GM20431 (cell line): ENCODE measurements around the gene ORC2.
"Not testable (repeated sequence)": the region's sequence is repeated elsewhere in the genome, so short reads cannot be mapped to it uniquely, and the experiment has no call there.

Experiments
- in situ Hi-C: fragments of 300-500 bp; cut with MseI, MboI; formaldehyde crosslinking; loops from one replicate; pipeline ENCODE4 v1.15.0; 2020; ENCODE audit warnings: low sequenced_read_pairs; ENCODE audit not compliant: unreplicated experiment

Gene ORC2

DNA sequence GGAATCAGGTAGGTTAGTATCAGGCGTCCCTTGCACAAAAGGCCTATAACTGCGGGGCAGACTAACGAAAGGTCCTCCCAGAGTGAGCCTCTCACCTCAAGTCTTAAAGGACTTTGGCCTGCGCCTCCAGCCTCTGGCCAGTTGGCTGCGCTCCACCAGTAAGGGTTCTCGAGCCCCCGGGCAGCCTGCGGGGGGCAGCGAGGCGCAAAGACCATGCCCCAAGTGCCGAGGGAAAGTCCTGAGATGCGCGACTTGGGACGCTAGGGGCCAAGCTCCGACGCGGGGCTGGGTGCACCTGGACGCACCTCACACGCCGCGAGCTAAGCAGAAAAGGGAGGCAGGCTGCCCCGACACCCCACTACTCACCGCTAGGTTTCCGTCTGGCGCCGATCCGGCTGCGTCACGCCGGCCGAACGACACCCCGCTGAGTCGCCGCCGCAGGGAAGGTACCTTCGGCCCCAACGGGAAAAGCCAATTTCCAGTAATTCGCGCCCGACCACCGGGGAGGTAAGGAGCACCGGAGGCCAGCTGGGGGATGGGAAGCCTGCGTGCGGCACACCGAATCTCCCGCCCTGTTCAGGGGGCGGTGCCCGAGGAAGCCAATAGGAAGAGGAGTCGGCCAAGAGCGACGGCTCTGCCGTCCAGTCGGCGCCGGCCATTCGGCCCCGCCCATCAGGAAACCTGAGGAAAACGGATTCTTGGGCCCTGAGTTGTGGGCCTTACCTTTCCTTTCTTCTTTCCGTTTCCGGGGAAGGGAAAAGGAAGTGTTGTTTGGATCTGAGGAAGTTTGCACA lies at the start of gene ORC2:
Gene ORC2, minus strand, starts transcription at position 537 of the 794 bp plus-strand sequence. CDS start 5,537 bp downstream, outside the sequence.
- in situ Hi-C loops, result no loop called here

DNA sequence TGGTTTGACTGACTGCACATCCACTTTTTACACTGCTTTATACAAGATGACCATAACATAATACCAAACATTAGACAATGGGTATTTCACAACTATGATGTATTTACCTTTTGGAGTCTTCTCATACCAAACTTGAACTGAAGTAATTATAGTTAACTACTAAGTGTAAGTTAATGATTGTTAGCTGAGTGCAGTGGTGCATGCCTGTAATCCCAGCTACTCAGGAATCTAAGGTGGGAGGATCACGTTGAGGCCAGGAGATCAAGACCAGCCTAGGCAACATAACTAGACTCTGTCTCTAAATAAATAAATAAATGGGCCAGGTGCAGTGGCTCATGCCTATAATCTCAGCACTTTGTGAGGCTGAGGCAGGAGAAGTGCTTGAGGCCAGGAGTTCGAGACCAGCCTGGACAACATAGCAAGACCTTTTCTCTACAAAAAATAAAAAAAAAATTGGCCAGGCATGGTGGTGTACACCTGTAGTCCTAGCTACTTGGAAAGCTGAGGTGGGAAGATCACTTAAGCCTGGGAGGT lies 44.9 kb upstream of the ORC2 start:
- in situ Hi-C loops, result no loop called here

DNA sequence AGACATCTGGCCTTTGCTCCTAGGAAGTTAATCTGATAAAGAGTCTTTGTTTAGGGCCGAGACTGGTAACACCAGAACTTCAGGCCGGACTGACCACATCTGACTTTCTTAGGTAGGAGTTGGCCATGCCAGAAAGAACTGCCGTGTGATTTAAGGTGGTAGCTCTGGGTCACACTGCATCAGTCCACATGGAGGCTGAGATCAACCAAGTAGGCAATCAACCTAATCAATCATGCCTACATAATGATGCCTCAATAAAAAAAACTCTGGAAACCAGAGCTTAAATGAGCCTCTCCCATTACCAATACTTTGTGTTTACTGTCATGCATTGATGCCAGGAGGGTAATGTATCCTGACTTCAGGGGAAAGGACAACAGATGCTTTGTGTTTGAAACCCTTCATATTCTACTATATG lies 44.1 kb upstream of the ORC2 start:
- in situ Hi-C loops, result no loop called here

DNA sequence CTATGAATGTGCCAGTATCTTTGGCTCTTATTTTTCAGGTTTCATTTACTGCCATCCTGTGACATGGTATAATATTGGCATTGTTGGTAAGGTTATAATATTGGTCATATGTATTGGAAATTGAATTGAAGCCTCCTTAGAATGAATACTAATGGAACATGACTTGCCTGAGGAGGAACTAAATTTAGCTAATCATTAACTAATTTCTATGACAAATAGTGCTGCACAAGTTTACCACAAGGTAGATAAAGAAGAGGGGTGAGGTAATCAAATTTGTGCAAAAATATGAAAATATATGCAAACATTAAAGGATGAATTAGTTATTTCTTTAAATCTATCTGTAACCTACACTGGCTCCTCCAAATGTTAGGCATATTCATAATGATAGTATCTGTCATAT lies 43.2 kb upstream of the ORC2 start:
- in situ Hi-C loops, result no loop called here

DNA sequence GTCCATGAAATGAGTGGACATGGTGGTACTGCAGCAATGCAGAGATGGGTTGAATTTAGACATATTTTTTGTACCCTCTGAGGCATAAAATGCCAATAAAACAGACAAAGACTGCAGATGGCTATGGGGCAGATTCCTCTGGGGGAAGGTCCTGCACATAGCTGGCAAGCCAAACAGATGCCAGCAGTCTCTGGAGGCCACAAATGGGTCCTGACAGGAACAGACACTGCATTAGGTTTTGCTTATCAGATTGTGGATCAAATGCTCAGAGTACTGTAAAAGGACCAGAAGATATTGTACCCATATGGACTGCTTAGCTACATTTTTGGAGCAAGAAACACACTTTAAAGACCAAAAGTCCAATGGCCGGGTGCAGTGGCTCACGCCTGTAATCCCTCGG lies 40.9 kb upstream of the ORC2 start:
- in situ Hi-C loops, result no loop called here

DNA sequence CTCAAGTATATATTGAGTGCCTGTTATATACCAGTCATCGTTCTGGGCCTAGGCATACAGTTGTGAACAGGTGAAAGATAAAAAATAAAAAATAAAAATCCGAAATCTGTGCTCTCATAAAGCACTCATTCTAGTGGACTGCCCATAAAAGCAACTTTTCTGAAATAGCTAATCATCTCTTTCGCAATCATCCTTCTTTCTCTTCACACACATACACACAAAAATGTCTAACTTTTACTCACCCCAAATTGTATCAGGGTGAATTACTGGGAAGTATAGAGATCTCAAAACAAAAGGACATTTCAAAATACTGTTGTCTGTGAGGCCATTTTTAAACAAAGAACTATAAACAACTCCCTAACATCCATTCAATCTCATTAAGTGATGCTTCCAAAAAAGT lies 29.6 kb upstream of the ORC2 start:
- in situ Hi-C loops, result no loop called here

DNA sequence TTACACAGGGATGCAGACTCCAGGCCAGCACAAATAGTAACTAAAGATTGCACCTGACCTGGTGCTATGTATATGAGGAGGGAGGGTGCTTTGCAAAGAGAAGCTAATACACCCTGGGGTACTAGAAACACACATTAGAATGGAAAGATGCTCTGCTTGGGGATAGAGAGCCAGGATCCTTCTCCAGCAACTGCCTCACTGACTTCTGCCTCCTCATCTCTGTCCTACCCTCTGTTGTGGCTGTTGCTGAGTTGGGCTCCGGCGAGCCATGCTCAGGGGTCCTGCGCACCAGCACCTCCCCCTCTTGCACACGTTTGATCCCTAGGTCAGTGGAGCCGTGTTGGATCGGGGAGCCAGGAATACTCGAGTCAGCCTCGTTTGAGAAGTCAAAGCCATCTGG lies 23.7 kb upstream of the ORC2 start:
- in situ Hi-C loops, result no loop called here

DNA sequence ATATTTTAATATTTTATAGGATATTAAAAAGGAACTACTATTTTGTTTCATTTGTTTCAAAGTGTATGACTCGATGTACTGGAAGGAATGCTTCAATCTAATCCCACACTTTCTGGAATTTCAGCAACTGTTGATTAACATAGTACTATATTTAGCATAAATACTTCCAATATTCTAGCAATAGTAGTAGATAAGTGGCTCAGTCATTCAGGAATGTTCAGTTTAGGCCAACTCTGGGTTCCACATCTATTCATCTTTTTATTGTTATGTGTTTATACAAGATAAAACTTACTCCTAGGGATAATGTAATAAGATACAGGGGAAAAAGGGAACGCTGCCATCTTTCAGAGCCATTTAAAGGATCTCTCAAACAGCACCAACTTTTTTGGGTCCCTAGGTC lies 22.3 kb upstream of the ORC2 start:
- in situ Hi-C loops, result no loop called here

DNA sequence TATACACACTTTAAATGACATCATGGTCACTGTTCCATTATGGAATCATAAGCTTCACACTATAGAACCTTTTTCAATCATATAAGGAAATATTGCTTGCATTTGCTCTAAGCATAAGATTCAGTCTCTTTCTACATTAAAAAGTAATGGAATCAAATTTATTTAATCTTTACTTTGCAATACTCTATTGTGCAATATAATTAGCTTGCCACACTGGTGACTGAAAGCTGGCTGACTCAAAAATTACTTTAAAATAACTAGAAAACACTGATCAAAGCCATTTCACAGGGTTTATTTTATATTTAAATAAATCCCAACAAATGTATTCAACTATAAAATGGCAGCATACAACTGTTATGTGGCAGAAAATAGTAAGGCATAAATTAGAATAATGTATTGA lies 13.2 kb upstream of the ORC2 start:
- in situ Hi-C loops, result no loop called here

DNA sequence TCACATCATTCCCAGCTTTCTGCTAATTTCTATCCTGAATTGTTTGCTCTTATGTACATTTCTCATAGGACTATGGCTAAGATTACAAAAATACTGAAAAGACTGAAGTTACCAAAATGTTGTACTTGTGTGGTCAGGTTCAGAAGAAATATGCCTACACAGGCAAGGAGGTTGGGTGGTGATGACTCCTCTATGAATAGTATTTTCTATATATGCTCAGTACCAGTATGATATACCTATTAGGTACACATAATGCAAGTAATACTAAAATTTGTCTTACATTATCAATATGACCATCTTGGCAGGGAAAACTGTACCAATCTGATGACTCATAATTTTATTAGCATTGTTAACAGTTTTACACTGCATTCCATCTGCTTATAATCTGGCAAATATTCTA lies 12.2 kb upstream of the ORC2 start:
- in situ Hi-C loops, result no loop called here

DNA sequence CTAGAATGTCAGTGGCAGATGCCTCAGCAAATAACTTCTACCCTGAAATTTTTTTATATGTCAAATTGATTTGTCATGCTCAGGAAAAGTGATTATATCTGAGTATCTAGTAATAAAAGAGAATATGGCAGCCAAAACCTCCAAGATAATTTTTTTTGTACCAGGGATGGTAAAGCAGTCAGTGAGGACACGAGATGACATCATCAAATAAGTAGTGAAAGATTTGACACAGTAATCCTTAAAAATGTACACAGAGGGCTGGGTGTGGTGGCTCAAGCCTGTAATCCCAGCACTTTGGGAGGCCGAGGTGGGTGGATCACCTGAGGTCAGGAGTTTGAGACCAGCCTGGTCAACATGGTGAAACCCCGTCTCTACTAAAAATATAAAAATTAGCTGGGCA lies 6.6 kb upstream of the ORC2 start:
- in situ Hi-C loops, result not testable (repeated sequence)

DNA sequence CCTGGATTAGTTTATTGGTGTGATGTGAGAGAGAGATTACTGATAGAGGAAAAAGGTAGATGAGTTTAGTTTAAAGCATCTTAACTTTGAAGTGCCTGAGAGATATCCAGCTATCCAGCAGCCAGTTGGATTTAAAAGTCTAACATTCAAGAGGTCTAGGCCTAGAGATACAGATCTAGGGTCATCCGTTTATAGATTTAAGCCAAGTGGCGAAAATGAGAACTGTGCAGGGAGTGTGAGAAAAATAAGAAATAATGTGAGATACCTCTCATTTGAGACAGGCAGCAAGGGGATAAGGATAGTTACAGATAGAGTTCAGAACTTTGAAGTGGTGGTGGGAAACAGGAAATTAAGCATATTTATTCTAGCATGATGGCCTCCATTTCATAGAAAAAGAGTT lies 5.3 kb upstream of the ORC2 start:
- in situ Hi-C loops, result no loop called here

DNA sequence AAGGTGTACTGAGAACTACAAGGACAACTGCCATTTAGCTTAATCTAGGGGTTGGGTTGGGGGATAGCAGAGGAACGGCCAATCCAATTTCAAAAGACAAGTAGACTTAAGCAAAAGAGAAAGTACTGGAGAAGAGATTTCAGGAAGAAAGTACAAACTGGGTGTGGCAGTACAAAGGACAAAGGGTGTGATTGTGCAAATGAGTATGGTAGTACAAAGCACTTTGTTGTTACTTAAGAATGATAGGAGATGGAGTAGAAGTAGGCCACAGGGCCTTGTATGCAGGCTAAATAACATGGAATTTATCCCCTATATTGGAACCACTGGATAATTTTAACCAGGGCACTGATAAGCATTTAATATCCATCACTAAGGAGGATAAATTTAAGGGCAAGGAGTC lies 4.7 kb upstream of the ORC2 start:
- in situ Hi-C loops, result no loop called here

DNA sequence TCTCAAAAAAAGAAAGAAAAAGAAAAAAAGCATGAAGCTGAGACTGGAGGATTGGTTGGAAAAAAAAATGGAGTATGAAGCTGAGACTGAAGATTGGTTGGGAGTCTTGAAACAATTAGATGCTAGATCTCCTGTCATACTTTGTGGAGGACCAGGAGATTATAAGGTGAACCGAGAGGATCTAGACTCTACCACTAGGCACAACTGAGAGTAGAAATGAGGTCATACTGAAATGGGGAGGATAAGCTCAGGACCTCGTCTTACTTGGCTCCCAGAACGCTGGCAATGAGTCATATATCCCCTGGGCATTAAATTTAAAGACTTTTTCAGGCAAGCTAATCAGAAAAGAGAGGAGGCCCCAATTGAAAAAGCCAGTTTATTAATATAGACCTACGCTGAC lies 3.3 kb upstream of the ORC2 start:
- in situ Hi-C loops, result no loop called here

DNA sequence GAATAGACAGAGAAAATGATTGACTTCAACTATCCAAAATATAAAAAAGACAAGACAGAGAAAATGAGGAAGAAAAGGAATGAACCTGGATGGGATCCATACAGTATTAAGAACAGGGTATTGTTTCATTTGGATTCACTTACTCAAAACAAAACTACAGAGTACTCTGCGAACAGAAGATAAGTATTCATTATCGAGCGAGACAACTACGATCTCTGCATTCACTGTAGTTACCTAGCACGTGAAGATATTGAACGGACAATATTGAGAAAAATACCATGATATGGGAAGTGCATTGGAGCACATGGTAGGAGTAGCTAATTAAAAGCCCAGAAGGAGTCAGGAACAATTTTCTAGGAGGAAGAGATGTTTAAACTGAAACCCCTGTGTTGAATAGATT lies 1.0 kb upstream of the ORC2 start:
- in situ Hi-C loops, result no loop called here

DNA sequence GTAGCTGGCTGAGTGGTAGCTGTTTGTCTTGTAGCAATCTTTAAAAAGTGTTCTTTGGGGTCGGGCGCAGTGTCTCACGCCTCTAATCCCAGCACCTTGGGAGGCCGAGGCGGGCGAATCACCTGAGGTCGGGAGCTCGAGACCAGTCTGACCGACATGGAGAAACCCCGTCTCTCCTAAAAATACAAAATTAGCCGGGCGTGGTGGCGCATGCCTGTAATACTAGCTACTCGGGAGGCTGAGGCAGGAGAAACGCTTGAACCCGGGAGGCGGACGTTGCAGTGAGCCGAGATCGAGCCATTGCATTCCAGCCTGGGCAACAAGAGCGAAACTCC lies 425 bp upstream of the ORC2 start:
- in situ Hi-C loops, result not testable (repeated sequence)

DNA sequence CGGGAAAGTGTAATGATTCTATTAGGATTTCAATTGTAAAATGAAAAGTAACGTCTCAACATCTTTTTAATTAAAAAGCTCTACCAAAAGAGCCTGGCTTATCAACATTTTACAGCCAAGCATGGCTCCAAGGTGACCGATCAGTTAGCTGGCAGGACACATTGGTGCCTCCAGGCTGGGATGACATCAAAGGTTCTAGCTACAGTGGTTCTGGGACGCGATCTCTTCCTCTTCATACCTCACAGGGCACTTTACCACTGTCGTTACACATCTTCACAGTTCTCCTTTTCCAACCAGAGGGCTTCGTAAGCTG lies 693 bp downstream of the ORC2 start:
- in situ Hi-C loops, result no loop called here

DNA sequence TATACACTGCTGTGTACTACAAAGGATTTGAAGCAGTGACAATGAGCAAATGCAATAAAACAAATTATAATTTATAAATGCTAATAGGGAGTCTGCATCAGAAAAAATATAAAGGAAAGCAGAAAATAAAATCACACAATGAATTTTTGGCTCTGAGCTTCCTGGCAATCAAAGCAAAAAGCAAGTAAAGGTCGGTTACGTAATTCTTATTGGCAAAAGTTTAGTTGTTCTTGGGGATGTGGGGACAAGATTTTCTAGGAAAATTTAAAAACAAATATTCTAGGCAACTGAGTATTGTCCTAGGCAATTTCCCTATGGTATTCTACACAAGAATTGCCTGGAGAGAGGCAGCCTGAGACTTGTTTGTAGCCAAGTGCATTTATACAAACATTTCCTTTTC lies 1.8 kb downstream of the ORC2 start:
- in situ Hi-C loops, result no loop called here

DNA sequence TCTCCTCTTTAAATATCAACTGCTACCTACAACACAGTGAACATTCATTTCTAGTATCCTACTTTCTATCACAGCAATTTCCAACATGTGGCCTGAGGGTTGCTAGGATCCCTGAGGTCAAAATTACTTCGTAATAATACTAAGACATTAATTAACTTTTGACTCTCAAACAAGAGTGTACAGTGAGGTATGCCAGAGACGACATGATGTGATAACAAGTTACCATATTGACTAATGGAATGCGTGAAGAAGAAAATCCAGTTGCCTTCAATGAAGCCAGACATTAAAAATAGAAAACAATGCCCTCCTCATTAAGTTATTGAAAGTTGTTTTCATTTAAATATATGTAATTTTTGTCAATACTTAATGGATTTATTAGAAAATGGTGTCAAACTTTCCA lies 13.1 kb downstream of the ORC2 start:
- in situ Hi-C loops, result no loop called here

DNA sequence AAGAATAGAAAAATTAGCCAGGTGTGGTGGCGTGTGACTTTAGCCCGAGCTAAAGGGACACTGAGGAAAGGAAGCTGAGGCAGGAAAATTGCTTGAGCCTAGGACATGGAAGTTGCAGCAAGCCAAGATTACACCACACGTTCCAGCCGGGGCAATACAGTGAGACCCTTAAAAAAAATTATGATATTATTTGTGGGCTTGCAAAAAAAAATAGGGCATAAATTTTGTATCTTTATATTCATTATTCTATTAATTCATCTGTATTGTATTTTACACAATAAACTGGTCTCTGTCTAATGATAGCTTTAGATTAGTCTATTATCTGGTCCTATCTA lies 18.1 kb downstream of the ORC2 start:
- in situ Hi-C loops, result no loop called here

DNA sequence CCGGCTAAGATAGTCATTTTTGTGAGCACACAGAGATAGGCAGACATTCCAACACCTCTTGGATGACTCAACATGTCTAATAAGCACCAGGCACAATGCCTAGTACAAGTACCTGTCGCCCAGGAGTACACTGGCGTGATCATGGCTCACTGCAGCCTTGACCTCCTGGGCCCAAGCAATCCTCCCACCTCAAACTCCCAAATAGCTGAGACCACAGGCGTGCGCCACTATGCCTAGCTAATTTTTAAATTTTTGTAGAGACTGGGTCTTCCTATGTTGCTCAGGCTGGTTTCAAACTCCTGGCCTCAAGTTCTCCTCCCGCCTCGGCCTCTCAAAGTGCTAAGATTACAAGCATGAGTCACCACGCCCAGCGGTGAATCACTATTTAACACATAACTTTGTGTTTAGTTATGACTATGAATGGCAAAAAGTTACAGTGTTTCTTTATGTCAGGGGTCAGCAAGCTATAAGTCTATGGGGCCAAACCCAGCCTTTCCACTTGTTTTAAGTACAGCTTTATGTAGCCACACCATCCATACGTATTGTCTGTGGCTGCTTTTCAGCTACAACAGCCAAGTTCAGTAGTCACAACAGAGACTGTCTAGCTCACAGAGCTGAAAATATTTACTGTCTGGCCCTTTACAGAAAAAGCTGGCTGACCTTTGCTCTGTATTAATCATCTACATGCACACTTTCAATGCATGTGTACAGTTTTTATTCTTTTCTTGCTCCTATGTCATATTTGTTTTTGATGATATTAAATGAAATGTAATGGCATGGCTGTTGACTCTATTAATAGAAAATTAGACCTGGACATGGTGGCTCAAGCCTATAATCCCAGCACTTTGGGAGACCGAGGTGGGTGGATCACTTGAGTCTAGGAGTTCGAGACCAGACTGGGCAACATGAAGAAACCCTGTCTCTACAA lies 18.7 kb downstream of the ORC2 start:
- in situ Hi-C loops, result no loop called here
